Suprapubic skin (tissue), 4 donors: ENCODE measurements around the gene MOB1B. TPM values are rescaled to one million over a fixed set of nuclear protein-coding genes. Genes with fewer than 3 reads are reported as not detected.

Experiments used
- DNase-seq, 2 donors: peaks; one replicate each; pipeline ENCODE4 v3.0.0-alpha.2; 2019; ENCODE audit warnings: low spot score in 2 of 2
- H3K27ac ChIP-seq: fragments of 200-600 bp; sonication (generic); one replicate; pipeline ENCODE4 v1.5.1; 2019
- H3K27me3 ChIP-seq: fragments of 200-600 bp; sonication (generic); one replicate; pipeline ENCODE4 v1.5.1; 2019
- H3K36me3 ChIP-seq: fragments of 200-600 bp; sonication (generic); one replicate; pipeline ENCODE4 v1.5.1; 2019
- H3K4me1 ChIP-seq: fragments of 200-600 bp; sonication (generic); one replicate; pipeline ENCODE4 v1.5.1; 2019
- H3K4me3 ChIP-seq: fragments of 200-600 bp; sonication (generic); one replicate; pipeline ENCODE4 v1.5.1; 2019; ENCODE audit warnings: mild to moderate bottlenecking
- H3K9me3 ChIP-seq: fragments of 200-600 bp; sonication (generic); one replicate; pipeline ENCODE4 v1.5.1; 2019
- EP300 ChIP-seq: sonication (generic); formaldehyde crosslinking; IDR thresholded peaks from one replicate; pipeline ENCODE4 v1.6.1; 2017; ENCODE audit warnings: antibody characterized with exemption
- POLR2A ChIP-seq, 2 donors: fragments of 450-650 bp; IDR thresholded peaks; one replicate each; pipeline ENCODE4 v1.6.1; 2017; ENCODE audit warnings: antibody characterized with exemption in 2 of 2, mild to moderate bottlenecking in 2 of 2, moderate library complexity in 2 of 2
- POLR2AphosphoS5 ChIP-seq, 3 donors: sonication (generic); formaldehyde crosslinking; IDR thresholded peaks; one replicate each; pipeline ENCODE4 v1.6.1; 2017; ENCODE audit warnings: antibody characterized with exemption in 3 of 3
- WGBS: methylation state at CpG from one replicate; pipeline ENCODE4 v1.1.5; 2018; 5-methylcytosine and 5-hydroxymethylcytosine counted together
- total RNA-seq, 4 donors: library from RNA; depleted of rRNA; stranded (reverse); fragments of >200 nt; gene quantifications; one replicate each; pipeline ENCODE4 v1.1.0, GENCODE V29; 2016
- TF ChIP-seq, protein P1 (sequence below), 2 donors: fragments of 200-600 bp in 1 of 2; fragments of 450-650 bp in 1 of 2; sonication (generic) in 1 of 2; IDR thresholded peaks; one replicate each; pipeline ENCODE4 v1.5.1; 2016 to 2019; ENCODE audit warnings: antibody characterized with exemption in 2 of 2, mild to moderate bottlenecking in 1 of 2, moderate library complexity in 1 of 2

Gene MOB1B
- total RNA-seq, 4 donors from 2014 or later = 9.5 to 20.8 (median 15.0) TPM

DNA sequence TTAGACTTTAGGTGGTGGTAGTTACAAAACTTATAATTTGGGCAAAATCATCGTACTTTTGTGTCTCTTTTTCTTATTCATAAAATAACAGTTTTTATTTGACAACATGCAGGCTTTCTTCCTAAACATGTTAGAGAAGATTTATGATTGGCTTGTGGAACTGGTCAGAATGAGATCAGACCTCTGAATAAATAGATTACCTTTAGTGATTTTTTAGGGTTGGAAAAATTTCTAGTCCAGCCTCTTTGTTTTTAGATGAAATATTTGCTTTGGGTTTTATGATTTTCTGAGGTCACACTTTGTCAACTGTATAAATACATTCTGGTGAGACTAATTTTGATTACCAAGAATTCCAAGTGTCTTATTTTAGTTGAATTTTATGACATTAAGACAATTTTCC lies 29.2 kb downstream of the MOB1B start:
- no peak overlapping the region for H3K27ac ChIP-seq
- 85% methylated on average over 1 of the region's 1 CpG for WGBS
- no peak overlapping the region for H3K4me3 ChIP-seq
- H3K27me3 ChIP-seq = no peaks in the 10 kb centered on the region
- TF ChIP-seq POLR2A (IDR thresholded peaks at IDR 0.05) = no peak
- no peak for TF ChIP-seq EP300
- TF ChIP-seq POLR2AphosphoS5 (IDR thresholded peaks at IDR 0.05) = no peak
- TF ChIP-seq, protein P1, sequence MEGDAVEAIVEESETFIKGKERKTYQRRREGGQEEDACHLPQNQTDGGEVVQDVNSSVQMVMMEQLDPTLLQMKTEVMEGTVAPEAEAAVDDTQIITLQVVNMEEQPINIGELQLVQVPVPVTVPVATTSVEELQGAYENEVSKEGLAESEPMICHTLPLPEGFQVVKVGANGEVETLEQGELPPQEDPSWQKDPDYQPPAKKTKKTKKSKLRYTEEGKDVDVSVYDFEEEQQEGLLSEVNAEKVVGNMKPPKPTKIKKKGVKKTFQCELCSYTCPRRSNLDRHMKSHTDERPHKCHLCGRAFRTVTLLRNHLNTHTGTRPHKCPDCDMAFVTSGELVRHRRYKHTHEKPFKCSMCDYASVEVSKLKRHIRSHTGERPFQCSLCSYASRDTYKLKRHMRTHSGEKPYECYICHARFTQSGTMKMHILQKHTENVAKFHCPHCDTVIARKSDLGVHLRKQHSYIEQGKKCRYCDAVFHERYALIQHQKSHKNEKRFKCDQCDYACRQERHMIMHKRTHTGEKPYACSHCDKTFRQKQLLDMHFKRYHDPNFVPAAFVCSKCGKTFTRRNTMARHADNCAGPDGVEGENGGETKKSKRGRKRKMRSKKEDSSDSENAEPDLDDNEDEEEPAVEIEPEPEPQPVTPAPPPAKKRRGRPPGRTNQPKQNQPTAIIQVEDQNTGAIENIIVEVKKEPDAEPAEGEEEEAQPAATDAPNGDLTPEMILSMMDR (IDR thresholded peaks at IDR 0.05) = no peak
- H3K9me3 ChIP-seq = no peaks in the 10 kb centered on the region
- peaks cover 5% of the 10 kb centered on the region for H3K36me3 ChIP-seq
- no peak for DNase-seq
- H3K4me1 ChIP-seq = no peaks in the 10 kb centered on the region

DNA sequence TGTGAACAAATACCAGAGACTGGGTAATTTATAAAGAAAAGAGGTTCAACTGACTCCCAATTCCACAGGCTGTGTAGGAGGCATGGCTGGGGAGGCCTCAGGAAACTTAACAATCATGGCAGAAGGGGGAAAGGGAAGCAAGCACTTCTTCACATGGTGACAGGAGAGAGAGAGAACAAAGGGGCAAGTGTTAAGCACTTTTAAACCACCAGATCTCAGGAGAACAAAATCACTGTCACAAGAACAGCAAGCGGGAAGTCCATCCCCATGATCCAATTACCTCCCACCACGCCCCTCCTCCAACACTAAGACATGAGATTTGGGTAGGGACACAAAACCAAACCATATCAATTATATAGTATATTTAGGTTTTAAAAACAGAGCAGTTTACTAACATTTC lies 30.8 kb downstream of the MOB1B start:
- Histone ChIP-seq H3K27ac (no peak overlapping the region), H3K27me3 (no peaks in the 10 kb centered on the region), H3K9me3 (no peaks in the 10 kb centered on the region), H3K4me1 (no peaks in the 10 kb centered on the region), H3K4me3 (no peak overlapping the region), H3K36me3 (peaks cover 5% of the 10 kb centered on the region)
- TF ChIP-seq POLR2A (IDR thresholded peaks at IDR 0.05) (no peak), POLR2AphosphoS5 (IDR thresholded peaks at IDR 0.05) (no peak), EP300 (no peak)
- TF ChIP-seq, protein P1 (IDR thresholded peaks at IDR 0.05) = no peak
- DNase-seq = no peak
- 91% methylated on average over 2 of the region's 2 CpGs for WGBS

DNA sequence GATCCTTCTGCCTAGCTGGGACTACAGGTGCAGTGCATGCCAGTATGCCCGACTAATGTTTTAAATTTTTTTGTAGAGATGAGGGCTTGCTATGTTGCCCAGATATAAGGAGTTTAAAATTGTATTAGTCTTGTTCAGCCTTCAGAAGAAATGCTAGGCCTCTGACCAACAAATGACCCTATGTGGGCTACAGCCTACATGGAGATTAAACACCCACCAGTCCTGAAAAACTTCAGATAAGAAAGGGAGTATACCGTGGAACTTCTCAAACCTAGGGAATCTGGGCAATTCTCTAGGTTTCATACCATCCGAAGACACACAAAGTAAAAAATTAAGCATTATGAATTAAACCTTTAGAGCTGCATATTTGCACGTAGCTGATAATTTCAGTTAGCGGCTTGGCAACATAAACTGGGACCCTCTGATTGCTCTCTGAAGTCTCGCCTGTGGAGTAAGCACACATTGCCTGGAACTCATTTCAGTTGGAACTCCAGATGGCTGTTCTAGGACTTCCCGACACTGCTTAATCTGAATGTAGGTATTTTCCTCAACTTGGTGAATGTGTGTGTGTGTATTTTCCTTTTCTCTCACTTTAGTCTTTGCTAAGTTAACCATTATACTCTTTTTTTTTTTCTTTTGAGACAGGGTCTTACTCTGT lies 33.0 kb downstream of the MOB1B start:
- DNase-seq = no peak
- H3K4me1 ChIP-seq = no peaks in the 10 kb centered on the region
- no peaks in the 10 kb centered on the region for H3K9me3 ChIP-seq
- no peak overlapping the region for H3K4me3 ChIP-seq
- H3K36me3 ChIP-seq = no peaks in the 10 kb centered on the region
- no peaks in the 10 kb centered on the region for H3K27me3 ChIP-seq
- WGBS = 93% methylated on average over 7 of the region's 7 CpGs
- no peak overlapping the region for H3K27ac ChIP-seq
- no peak for TF ChIP-seq EP300
- TF ChIP-seq, protein P1 (IDR thresholded peaks at IDR 0.05) = no peak
- no peak for TF ChIP-seq POLR2A (IDR thresholded peaks at IDR 0.05)
- no peak for TF ChIP-seq POLR2AphosphoS5 (IDR thresholded peaks at IDR 0.05)

GRCh38 chr4:70936200-70936787 lies 34.1 kb downstream of the MOB1B start:
- Histone ChIP-seq H3K27ac (no peak overlapping the region), H3K9me3 (no peaks in the 10 kb centered on the region), H3K4me3 (no peak overlapping the region), H3K4me1 (no peaks in the 10 kb centered on the region), H3K27me3 (no peaks in the 10 kb centered on the region), H3K36me3 (no peaks in the 10 kb centered on the region)
- DNase-seq = no peak
- TF ChIP-seq, protein P1 (IDR thresholded peaks at IDR 0.05) = no peak
- TF ChIP-seq POLR2AphosphoS5 (IDR thresholded peaks at IDR 0.05) = no peak
- TF ChIP-seq EP300 = no peak
- WGBS = 90% methylated on average over 4 of the region's 4 CpGs

DNA sequence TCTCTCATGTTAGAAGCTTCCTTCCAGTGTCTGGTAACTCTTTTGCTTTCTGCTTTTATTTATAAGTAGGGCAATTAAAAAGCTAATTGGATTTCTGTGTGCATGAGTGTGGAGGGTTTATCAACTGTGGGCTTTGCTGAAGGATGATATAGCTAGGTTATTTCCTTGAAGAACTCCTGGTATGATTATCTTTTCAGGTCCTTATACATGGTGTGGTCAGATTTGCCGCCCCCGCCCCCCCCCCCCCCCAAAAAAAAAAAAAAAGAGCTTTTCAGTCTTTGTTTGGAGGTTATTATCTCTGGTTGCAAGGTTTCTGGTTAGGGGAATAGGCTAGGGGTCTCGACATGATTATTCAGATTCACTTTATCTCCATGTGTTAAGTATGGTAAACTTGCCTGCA lies 35.9 kb downstream of the MOB1B start:
- Histone ChIP-seq H3K36me3 (no peaks in the 10 kb centered on the region), H3K4me3 (no peak overlapping the region), H3K27me3 (no peaks in the 10 kb centered on the region), H3K4me1 (no peaks in the 10 kb centered on the region), H3K27ac (no peak overlapping the region), H3K9me3 (no peaks in the 10 kb centered on the region)
- WGBS = 76% methylated on average over 3 of the region's 3 CpGs
- DNase-seq = no peak
- no peak for TF ChIP-seq POLR2A (IDR thresholded peaks at IDR 0.05)
- TF ChIP-seq, protein P1 (IDR thresholded peaks at IDR 0.05) = no peak
- TF ChIP-seq POLR2AphosphoS5 (IDR thresholded peaks at IDR 0.05) = no peak
- TF ChIP-seq EP300 = no peak
